ENCODE data around the gene ATAD3A.
"Not testable (repeated sequence)": the region's sequence is repeated elsewhere in the genome, so short reads cannot be mapped to it uniquely, and the experiment has no call there.

The ATAD3A gene

DNA sequence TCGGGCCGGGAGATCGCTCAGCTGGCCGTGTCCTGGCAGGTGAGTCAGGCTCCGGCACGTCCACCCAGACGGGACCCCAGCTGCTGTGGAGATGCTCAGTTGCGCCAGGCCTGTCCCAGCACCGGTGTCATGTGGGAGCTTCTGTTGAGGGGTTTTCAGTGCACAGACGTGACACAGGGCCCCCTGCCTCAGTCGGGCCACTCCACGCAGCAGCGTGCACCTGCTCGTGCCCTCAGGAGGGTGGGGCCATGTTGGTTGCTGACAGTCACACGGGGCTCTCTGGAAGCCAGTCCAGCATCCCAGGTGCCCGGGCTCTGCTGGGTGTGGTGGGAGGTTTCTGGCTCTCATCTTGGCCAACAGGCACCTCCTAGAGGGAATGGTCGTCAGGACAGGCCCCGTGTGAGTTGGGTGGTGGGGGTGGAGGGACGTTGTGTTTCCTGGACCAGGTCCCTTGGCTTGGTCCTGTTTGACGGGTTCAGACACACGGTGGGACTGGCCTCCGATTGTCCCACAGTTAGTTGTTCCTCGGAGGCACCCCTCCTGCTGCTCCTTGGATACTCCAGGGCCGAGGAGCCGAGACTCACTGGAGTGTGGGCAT, 21.2 kb upstream of the ATAD3A start:
- DNase-seq = no peak

DNA sequence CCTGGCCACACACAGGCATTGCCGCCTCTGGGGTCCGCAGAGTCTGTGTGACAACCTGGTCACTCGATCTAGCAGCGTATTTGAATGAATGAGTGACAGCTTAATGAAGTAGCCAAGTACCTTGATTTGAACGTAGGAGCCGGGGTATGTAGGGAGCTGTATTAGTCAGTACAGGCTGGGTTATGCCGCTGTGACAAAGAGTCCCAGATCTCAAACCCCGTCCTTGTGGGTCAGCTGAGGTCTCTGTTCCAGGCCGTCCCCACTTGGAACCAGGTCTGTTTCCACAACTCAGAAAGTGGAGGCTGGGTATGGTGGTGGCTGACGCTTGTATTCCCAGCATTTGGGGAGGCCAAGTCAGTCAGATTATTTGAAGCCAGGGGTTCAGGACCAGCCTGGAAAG, 20.4 kb upstream of the ATAD3A start:
- no peak for DNase-seq

DNA sequence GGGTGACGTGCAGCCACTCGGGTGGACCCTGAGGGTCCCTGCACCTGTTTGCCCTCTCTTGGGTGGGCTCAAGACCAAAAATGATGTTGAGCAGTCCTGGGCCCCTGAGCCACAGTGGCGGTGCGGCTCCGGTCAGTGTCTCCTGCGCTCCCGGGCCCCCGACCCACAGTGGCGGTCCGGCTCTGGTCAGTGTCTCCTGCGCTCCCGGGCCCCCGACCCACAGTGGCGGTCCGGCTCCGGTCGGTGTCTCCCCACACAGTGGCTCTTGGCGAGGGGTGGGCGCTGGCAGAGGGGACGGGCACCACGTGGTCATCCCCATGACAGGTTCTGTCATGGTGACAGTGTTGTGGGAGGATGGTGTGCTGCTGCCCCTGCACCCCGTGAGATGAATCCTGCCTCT, 17.7 kb upstream of the ATAD3A start:
- DNase-seq = not testable (repeated sequence)

DNA sequence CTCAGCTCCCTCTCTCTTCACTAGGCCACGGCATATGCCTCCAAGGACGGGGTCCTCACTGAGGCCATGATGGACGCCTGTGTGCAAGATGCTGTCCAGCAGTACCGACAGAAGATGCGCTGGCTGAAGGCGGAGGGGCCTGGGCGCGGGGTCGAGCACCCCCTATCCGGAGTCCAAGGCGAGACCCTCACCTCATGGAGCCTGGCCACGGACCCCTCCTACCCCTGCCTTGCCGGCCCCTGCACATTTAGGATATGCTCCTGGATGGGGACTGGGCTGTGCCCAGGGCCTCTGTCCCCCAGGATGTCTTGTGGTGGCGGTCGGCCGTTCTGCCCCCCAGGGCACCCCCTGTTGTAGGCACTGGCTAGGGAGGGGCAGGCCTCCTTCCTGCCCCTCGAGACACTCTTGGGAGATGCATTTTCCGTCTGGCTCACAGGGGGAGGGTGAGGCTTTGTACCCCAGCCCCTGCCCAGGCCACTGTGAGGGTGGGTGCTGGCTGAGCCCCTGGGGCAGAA, 16.4 kb upstream of the ATAD3A start:
- not testable (repeated sequence) for DNase-seq

DNA sequence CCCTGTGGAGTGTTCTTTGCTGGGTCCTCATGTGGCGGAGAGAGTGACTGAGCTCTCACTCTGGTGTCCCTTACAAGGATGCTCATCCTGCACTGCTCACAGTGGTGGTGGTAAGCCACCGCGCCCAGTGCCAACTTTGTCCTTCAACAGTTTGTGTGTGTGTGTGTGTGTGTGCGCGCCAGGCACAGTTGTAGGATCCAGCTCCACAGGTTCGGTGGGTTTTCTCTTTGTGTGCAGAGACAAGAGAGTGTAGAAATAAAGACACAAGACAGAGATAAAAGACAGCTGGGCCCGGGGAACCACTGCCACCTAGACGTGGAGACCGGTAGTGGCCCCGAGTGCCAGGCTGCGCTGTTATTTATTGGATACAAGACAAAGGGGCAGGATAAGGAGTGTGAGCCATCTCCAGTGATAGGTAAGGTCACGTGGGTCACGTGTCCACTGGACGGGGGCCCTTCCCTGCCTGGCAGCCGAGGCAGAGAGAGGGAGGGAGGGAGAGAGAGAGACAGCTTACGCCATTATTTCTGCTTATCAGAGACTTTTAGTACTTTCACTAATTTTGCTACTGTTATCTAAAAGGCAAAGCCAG, 7.1 kb upstream of the ATAD3A start:
- DNase-seq = peak; percentile 47

DNA sequence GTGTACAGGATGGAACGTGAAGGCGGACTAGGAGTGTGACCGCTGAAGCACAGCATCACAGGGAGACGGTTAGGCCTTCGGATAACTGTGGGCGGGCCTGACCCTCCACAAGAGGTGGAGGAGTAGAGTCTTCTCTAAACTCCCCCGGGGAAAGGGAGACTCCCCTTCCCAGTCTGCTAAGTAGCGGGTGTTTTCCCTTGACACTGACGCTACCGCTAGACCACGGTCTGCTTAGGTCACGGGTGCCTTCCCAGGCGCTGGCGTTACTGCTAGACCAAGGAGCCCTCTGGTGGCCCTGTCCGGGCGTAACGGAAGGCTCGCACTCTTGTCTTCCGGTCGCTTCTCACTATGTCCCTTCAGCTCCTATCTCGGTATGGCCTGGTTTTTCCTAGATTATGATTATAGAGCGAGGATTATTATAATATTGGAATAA, 6.6 kb upstream of the ATAD3A start:
- DNase-seq = not testable (repeated sequence)

DNA sequence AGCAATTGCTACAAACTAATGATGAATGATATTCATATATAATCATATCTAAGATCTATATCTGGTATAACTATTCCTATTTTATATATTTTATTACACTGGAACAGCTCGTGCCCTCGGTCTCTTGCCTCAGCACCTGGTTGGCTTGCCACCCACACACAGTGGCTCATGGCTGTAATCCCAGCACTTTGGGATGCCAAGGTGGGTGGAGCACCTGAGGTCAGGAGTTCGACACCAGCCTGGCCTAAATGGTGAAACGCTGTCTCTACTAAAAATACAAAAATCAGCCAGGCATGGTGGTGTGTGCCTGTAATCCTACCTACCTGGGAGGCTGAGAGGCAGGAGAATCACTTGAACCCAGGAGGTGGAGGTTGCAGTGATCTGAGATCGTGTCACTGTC, 6.2 kb upstream of the ATAD3A start:
- not testable (repeated sequence) for DNase-seq

DNA sequence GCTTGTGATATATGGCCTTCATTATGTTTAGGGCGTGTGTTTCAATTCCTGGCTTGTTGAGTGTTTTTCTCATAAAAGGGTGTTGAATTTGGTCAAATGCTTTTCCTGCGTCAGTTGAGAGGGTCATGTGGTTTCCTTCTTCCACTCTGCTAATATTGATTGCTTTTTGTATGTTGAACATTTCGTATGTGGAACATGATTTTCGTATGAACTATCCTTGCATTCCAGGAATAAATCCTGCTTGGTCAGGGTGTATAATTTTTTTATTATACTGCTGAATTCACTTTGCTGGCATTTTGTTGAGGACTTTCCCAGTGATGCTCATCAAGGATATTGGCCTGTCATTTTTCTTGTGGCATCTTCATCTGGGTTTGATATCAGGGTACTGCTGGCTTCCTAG, 4.7 kb upstream of the ATAD3A start:
- DNase-seq = no peak

DNA sequence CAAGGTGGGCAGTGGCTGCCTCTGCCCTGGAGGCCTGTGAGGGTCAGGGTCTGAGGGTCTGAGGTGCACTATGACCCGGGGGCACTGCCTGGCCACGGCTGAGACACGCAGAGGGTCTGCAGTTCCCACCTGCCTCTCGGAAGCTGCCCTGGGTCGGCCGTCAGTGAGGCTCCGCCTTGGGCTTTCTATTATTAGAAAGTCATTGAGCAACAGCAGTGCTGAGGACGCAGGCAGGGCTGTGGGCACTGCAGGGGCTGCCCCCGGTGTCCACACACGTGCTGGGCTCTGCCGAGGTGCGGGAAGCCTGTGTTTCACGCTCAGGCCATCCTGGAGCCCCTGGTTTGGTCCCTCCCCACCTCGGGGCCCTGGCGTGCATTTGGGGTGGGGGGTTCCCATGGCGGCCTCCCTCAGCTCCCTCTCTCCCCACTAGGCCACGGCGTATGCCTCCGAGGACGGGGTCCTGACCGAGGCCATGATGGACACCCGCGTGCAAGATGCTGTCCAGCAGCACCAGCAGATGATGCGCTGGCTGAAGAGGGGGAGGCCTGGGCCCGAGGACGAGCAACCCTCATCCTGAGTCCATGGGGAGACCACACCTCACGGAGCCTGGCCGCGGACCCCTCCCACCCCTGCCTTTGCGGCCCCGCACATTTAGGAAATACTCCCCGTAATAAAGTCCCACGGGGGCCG, 3.0 kb upstream of the ATAD3A start:
- DNase-seq = not testable (repeated sequence)

DNA sequence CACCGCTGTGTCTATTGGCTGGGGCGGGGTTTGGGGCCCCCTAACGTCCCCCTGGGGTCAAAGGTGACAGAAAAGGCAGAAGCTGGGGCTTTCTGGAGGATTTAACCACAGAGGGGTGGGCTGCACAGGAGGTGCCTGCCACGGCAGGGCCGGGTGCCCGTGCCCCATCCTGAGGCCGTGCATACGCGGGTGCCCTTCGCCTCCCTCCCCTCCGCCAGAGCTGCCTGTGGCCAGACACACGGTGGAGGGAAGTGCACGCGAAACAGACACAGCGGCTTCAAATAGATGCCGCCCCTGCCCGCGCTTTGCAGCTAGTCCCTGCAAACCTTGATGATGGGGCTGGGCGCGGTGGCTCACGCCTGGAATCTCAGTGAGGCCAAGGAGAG, 2.5 kb upstream of the ATAD3A start:
- DNase-seq = not testable (repeated sequence)

DNA sequence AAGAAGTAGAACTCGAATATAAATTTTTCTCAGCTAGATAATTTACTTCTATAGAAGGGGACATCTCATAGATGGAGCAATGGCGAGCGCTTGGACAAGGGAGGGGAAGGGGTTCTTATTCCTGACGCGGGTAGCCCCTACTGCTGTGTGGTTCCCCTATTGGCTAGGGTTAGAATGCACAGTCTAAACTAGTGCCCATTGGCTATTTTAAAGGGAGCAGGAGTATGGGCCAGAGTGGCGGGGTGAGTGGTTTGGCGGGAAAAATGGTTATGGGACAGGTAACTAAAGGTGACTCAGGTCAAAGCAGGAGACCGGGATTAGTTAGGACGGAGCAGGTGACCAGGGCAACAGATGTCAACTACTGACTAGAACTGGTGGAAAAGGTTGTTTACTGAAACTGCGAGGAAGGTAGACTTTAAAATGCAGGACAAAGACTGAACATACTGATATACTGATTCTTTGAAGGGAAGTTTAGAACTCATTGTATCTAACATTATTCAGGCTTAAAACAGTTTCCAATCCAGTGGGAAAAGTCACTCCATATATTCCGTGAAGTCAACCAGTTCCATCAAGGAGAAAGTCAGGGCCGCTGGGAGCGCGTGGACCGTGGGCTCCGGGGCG, 940 bp upstream of the ATAD3A start:
- DNase-seq = no peak

DNA sequence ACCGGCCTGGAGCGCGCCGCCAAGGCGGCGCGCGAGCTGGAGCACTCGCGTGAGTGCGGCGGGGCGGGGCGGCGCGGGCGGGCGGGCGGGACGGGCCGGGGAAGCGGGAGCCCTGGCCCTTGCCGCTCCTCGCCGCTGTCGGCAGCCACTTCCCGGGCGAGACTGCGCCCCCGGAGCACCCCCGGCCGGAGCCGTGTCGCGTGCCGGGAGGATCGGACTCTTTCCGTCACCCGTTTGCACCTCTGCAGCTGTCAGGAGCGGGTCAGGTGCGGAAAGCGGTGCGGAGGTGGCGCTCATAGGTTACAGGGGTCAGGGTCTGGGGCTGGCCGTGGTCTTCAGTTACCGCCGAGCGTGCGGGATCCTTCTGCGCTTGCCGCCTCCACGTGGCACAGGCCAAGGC, 463 bp downstream of the ATAD3A start:
- not testable (repeated sequence) for DNase-seq

DNA sequence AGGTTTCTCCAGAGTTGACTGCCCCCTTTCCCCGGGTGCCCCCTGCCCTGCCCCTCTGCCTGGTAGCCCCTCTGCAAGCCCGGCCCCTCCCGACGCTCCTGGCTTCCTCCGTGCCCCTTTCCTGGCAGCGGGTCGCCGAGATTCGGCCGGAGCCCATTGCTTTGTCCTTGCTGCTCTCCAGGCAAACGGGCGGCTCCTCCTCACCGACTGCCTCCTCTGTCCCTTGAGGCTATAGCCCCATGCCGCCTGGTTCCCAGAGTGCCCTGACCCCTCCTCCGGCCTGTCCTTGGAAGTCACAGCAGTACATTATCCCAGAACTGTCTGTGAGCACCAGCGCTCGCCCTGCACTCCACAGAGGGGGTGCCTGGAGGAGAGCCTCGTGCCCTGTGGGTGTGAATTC, 1.7 kb downstream of the ATAD3A start:
- DNase-seq = not testable (repeated sequence)

DNA sequence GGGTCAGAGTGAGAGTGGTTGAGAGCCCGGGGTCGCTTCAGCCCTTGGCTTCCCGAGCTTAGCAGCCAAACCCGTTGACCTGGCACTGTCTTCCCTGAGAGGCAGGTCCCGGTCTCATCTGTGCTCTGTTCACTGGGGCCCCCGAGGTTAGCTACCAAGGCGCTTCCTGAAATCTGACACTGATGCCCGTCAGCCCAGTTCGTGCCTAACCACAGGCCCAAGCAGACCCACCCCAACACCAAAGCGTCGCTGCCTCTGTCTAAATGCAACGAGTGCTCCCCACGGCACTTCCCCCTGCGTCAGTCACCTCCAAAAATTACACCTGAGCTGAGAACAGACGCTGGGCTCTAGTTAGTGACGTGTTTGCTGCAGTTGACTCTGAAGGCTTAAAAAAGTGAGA, 2.4 kb downstream of the ATAD3A start:
- not testable (repeated sequence) for DNase-seq

DNA sequence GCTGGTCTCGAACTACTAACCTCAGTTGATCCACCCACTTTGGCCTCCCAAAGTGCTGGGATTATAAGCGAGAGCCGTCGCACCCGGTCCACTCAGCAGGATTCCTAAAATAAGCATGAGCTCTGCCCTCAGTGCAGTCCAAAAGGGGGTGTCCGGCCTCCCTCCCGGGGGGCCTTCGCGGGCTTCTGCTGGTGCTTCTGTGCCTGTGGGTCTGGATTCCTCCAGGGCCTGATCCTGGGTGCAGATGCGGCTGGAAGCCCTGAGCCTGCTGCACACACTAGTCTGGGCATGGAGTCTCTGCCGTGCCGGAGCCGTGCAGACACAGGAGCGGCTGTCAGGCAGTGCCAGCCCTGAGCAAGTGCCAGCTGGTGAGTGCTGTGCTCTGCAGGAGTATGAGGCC, 5.0 kb downstream of the ATAD3A start:
- DNase-seq = not testable (repeated sequence)

DNA sequence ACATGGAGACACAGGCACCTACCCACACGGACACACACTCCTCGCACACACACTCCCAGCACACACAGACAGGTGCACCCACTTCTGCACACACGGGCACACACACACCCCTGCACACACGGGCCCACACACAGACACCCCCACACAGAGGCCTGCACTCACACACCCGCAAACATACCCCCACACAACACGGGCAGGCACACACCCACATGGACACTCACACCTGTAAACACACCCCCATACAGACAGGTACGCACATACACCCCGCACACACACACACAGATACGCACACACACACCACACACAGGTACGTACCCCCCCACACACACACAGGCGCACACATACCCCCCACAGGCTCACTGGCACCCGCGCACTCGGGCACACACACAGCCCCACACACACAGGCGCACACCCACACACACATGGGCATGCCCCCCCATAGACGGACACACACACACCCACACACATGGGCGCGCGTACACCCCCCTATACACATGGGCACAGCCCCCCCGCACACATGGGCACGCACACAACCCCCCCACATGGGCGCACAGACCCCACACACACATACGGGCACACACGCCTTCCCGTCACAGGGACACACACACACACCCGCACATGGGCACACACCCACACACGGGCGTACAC, 6.1 kb downstream of the ATAD3A start:
- no peak for DNase-seq

DNA sequence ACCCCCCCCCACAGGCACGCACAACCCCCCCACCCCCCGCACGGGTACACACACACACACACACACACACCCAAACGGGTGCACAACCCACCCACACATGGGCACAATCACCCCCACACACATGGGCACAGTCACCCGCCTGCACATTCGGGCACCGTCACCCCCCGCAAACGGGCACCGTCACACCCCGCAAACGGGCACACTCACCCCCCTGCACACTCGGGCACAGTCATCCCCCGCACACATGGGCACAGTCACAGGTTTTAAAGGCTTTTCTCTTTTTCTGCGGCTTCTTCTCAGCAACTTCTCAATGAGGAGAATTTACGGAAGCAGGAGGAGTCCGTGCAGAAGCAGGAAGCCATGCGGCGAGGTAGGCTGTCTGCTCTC, 6.7 kb downstream of the ATAD3A start:
- DNase-seq = not testable (repeated sequence)

DNA sequence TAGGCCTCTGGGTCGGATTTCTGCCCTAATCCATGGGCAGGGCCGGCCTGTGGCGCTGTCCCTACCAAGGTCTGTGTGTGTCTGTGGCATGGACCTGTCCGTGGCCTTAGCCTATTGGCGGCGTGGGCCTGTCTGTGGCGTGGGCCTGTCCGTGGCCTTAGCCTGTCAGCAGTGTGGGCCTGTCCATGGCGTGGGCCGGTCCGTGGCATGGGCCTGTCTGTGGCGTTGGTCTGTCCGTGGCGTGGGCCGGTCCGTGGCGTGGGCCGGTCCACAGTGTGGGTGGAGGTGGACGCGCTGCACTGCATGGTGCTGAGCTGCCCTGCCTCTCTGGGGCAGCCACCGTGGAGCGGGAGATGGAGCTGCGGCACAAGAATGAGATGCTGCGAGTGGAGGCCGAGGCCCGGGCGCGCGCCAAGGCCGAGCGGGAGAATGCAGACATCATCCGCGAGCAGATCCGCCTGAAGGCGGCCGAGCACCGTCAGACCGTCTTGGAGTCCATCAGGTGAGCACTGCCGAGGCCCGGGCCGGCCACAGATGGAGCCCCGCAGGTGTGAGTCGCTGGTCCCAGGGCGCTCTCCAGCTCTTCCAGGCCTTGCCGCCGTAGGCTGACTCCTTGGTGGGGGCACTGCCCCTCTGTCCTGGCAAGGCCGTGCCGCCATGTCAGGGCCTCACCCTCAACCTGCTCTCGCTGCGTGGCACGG, 8.0 kb downstream of the ATAD3A start:
- not testable (repeated sequence) for DNase-seq

DNA sequence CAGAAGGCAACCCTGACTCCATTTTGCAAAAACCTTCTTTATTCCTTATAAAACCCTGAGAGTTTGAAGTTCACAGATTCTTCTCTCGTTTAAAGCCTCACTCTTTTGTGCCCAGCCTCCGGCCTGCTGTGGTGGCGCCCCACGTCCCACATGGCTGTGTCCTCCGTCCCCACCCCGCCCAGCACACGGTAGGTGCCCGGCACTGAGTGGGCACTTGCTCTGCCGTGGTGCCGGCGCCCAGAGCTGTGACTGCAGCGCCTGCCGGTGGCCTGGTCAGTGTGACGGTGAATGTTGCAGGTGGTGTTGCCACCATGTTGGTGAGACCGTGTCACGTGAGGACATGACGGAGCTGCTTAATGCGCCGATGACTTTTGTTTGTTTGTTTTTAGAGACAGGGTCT, 9.4 kb downstream of the ATAD3A start:
- DNase-seq = no peak

DNA sequence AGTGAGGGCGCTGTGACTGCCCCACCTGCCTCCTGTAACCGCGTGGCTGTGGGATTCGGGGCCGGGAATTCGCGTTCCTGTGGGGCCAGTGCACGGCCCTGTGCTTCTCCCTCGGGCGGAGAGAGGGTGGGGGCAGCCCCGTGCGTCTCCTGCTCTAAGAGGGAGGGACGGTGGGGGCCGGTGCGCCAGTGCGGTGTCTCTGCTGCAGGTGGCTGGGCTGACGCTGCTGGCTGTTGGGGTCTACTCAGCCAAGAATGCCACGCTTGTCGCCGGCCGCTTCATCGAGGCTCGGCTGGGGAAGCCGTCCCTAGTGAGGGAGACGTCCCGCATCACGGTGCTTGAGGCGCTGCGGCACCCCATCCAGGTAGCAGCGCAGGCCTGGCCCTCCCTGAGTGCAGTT, 10.6 kb downstream of the ATAD3A start:
- DNase-seq = not testable (repeated sequence)

DNA sequence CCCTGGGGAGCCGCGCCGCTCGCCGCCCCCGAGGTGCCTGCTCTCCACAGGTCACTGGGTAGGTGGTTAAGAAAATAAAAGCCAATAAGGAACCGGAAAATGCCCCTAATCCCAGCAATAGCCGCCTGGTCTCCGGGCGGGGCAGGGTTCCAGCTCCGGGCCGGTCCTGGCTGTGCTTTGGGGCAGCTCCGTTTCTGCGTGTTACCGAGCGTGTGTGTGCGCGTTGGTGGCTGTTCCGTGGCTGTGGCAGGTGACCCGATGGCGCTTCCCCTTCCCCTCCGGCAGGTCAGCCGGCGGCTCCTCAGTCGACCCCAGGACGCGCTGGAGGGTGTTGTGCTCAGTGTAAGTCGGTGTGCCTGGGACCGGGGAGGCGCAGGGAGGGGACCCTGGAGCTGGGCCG, 11.3 kb downstream of the ATAD3A start:
- not testable (repeated sequence) for DNase-seq

DNA sequence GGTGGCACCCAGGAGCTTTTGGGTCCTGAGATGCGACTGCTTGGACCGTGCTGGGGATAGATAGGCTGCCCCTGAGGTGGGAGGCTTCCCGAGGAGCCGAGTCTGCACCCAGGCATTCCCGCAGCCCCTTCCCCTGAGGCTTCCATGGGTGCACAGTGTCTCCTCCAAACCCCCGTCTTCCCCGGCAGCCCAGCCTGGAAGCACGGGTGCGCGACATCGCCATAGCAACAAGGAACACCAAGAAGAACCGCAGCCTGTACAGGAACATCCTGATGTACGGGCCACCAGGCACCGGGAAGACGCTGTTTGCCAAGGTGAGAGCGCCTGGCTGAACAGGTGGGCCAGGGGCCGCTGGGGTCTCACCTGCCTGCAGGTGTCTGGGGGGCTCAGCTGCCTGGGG, 11.7 kb downstream of the ATAD3A start:
- not testable (repeated sequence) for DNase-seq

Data from NCI-H1417 treated with DMSO at 0.1 percent for 48 hours (cell line).